ENCODE data around the gene ACAD8. TPM values are rescaled to one million over a fixed set of nuclear protein-coding genes. Genes with fewer than 3 reads are reported as not detected.

Gene ACAD8
- total and polyA plus RNA-seq, 10 of the 15 experiments (the other 5 are each of a cell fraction or from before 2014, with no cell fraction given) = 9.9 to 34.8 (median 22.2) TPM

- H3K9me3 ChIP-seq (replicated peaks; ENCODE audit: control insufficient read depth, insufficient read depth, low read length) = no peaks in the 10 kb centered on the region; the same call in 2 of the 3 replicates
- H3K4me1 ChIP-seq (ENCODE audit: control insufficient read depth, insufficient read depth, low read length) = no peaks in the 10 kb centered on the region
- ChIA-PET SMC1A (ENCODE audit: uncharacterized antibody, unreplicated experiment) (no interaction called here), CTCF (no interaction called here), POLR2A (no interaction called here), RAD21 (ENCODE audit: unreplicated experiment) (no interaction called here)
- H4K20me1 ChIP-seq (ENCODE audit: control insufficient read depth, insufficient read depth) = no peaks in the 10 kb centered on the region
- intact Hi-C loops (cut with micrococcal nuclease; ENCODE audit: unreplicated experiment) (no loop called here), in situ Hi-C loops (cut with MboI) (no loop called here)
- H3K27ac ChIP-seq (ENCODE audit: control insufficient read depth, insufficient read depth) = no peak overlapping the region
- no peak overlapping the region for H3K4me2 ChIP-seq (ENCODE audit: control insufficient read depth, insufficient read depth)
- no peak for FAIRE-seq
- DNase-seq (ENCODE audit: low read depth, low spot score) = no peak
- no peak for ATAC-seq
- 50% methylated on average over 9 of the region's 9 CpGs for WGBS (ENCODE audit: insufficient coverage, insufficient replicate concordance, low lambda C conversion rate, missing lambda C conversion rate)
- TF ChIP-seq YY1 (IDR thresholded peaks at IDR 0.05; ENCODE audit: low read depth, low read length) (no peak), IRF4 (IDR thresholded peaks at IDR 0.05; ENCODE audit: low read depth, low read length) (no peak)
- no peaks in the 10 kb centered on the region for H3K27me3 ChIP-seq (replicated peaks in 1 of 2; ENCODE audit: control insufficient read depth in 2 of 2, insufficient read depth in 2 of 2, low read length in 1 of 2)
- H3K79me2 ChIP-seq (ENCODE audit: control insufficient read depth, insufficient read depth, low read length) = no peaks in the 10 kb centered on the region
- BruUV-seq (replicated peaks) = no TSS peak
- no peak overlapping the region for H3K4me3 ChIP-seq
- no peak overlapping the region for H2AFZ ChIP-seq (ENCODE audit: control insufficient read depth, low read depth, low read length)
- H3K9ac ChIP-seq (ENCODE audit: control insufficient read depth, insufficient read depth, low read length) = no peak overlapping the region
- no peaks in the 10 kb centered on the region for H3K36me3 ChIP-seq (ENCODE audit: control insufficient read depth in 2 of 2, insufficient read depth in 2 of 2, low read length in 1 of 2)
Observed at GRCh38 chr11:134313821-134314607, 60.6 kb downstream of the ACAD8 start.

Other genes starting within 250 kb of the ACAD8 start
- gene JAM3, start 184.5 kb upstream of the ACAD8 start, total RNA-seq (2014; rRNA removed) = 0.11 and 0.28 TPM in 2 replicates
- gene JAM3, start 184.5 kb upstream of the ACAD8 start, total RNA-seq (2014; rRNA removed; fragmentation: Illumina TruSeq; extraction: Trizol) = 0.04 TPM in 1 of 2 replicates, not detected in the other
- 0.21 TPM in 1 of 2 replicates, not detected in the other for gene JAM3, start 184.5 kb upstream of the ACAD8 start, total RNA-seq (2021)
- gene JAM3, start 184.5 kb upstream of the ACAD8 start, polyA plus RNA-seq (2011; rRNA removed) = 0.23 and 0.27 TPM in 2 replicates
- gene JAM3, start 184.5 kb upstream of the ACAD8 start, polyA plus RNA-seq (2014; fragmentation: Illumina TruSeq; extraction: Trizol) = 0.16 and 2.0 TPM in 2 replicates
- gene JAM3, start 184.5 kb upstream of the ACAD8 start, polyA plus RNA-seq (2014; fragmentation: Nextera tagmentation; extraction: Ambion mirVana) = under 1 TPM; 0.53 to 0.82 TPM
- gene JAM3, start 184.5 kb upstream of the ACAD8 start, polyA plus RNA-seq (2014; rRNA removed) = 0.16 and 0.32 TPM in 2 replicates
- 1 to 10 TPM in 1 of 2 experiments, under 1 TPM in 1; 0.68 to 1.1 TPM for gene JAM3, start 184.5 kb upstream of the ACAD8 start, polyA plus RNA-seq (2016; fragmentation: Nextera tagmentation; extraction: Ambion mirVana)
- gene NCAPD3, start 29.6 kb upstream of the ACAD8 start, total RNA-seq (2014; rRNA removed) = 38.2 and 44.6 TPM in 2 replicates
- gene NCAPD3, start 29.6 kb upstream of the ACAD8 start, total RNA-seq (2014; rRNA removed; fragmentation: Illumina TruSeq; extraction: Trizol) = 45.9 and 47.1 TPM in 2 replicates
- 54.6 and 56.6 TPM in 2 replicates for gene NCAPD3, start 29.6 kb upstream of the ACAD8 start, total RNA-seq (2021)
- 49.3 and 58.2 TPM in 2 replicates for gene NCAPD3, start 29.6 kb upstream of the ACAD8 start, polyA plus RNA-seq (2011; rRNA removed)
- gene NCAPD3, start 29.6 kb upstream of the ACAD8 start, polyA plus RNA-seq (2014; fragmentation: Illumina TruSeq; extraction: Trizol) = 47.9 and 52.5 TPM in 2 replicates
- gene NCAPD3, start 29.6 kb upstream of the ACAD8 start, polyA plus RNA-seq (2014; fragmentation: Nextera tagmentation; extraction: Ambion mirVana) = 10 to 100 TPM; 14.9 to 17.5 TPM
- gene NCAPD3, start 29.6 kb upstream of the ACAD8 start, polyA plus RNA-seq (2014; rRNA removed) = 45.2 and 51.8 TPM in 2 replicates
- 10 to 100 TPM; 48.4 to 51.0 TPM for gene NCAPD3, start 29.6 kb upstream of the ACAD8 start, polyA plus RNA-seq (2016; fragmentation: Nextera tagmentation; extraction: Ambion mirVana)
- gene VPS26B, start 28.9 kb upstream of the ACAD8 start, total RNA-seq (2014; rRNA removed) = 13.6 and 15.9 TPM in 2 replicates
- 10.0 and 10.1 TPM in 2 replicates for gene VPS26B, start 28.9 kb upstream of the ACAD8 start, total RNA-seq (2014; rRNA removed; fragmentation: Illumina TruSeq; extraction: Trizol)
- 16.6 and 20.6 TPM in 2 replicates for gene VPS26B, start 28.9 kb upstream of the ACAD8 start, total RNA-seq (2021)
- 25.1 and 26.9 TPM in 2 replicates for gene VPS26B, start 28.9 kb upstream of the ACAD8 start, polyA plus RNA-seq (2011; rRNA removed)
- gene VPS26B, start 28.9 kb upstream of the ACAD8 start, polyA plus RNA-seq (2014; fragmentation: Illumina TruSeq; extraction: Trizol) = 15.7 and 16.4 TPM in 2 replicates
- 1 to 10 TPM; 1.6 to 2.7 TPM for gene VPS26B, start 28.9 kb upstream of the ACAD8 start, polyA plus RNA-seq (2014; fragmentation: Nextera tagmentation; extraction: Ambion mirVana)
- gene VPS26B, start 28.9 kb upstream of the ACAD8 start, polyA plus RNA-seq (2014; rRNA removed) = 13.0 and 16.1 TPM in 2 replicates
- 10 to 100 TPM in 1 of 2 experiments, 1 to 10 TPM in 1; 3.1 to 14.9 TPM for gene VPS26B, start 28.9 kb upstream of the ACAD8 start, polyA plus RNA-seq (2016; fragmentation: Nextera tagmentation; extraction: Ambion mirVana)
- 64.9 and 70.7 TPM in 2 replicates for gene THYN1, start 216 bp upstream of the ACAD8 start, total RNA-seq (2014; rRNA removed)
- gene THYN1, start 216 bp upstream of the ACAD8 start, total RNA-seq (2014; rRNA removed; fragmentation: Illumina TruSeq; extraction: Trizol) = 86.9 and 92.4 TPM in 2 replicates
- gene THYN1, start 216 bp upstream of the ACAD8 start, total RNA-seq (2021) = 45.7 and 45.9 TPM in 2 replicates
- 70.9 and 73.8 TPM in 2 replicates for gene THYN1, start 216 bp upstream of the ACAD8 start, polyA plus RNA-seq (2011; rRNA removed)
- gene THYN1, start 216 bp upstream of the ACAD8 start, polyA plus RNA-seq (2014; fragmentation: Illumina TruSeq; extraction: Trizol) = 100 and 112 TPM in 2 replicates
- gene THYN1, start 216 bp upstream of the ACAD8 start, polyA plus RNA-seq (2014; fragmentation: Nextera tagmentation; extraction: Ambion mirVana) = 100 to 1,000 TPM; 212 to 221 TPM
- 61.2 and 67.0 TPM in 2 replicates for gene THYN1, start 216 bp upstream of the ACAD8 start, polyA plus RNA-seq (2014; rRNA removed)
- 100 to 1,000 TPM; 127 to 132 TPM for gene THYN1, start 216 bp upstream of the ACAD8 start, polyA plus RNA-seq (2016; fragmentation: Nextera tagmentation; extraction: Ambion mirVana)
- gene GLB1L3, start 22.8 kb downstream of the ACAD8 start, total RNA-seq (2014; rRNA removed) = 0.90 and 1.3 TPM in 2 replicates
- 0.94 and 1.1 TPM in 2 replicates for gene GLB1L3, start 22.8 kb downstream of the ACAD8 start, total RNA-seq (2014; rRNA removed; fragmentation: Illumina TruSeq; extraction: Trizol)
- 1.3 and 1.9 TPM in 2 replicates for gene GLB1L3, start 22.8 kb downstream of the ACAD8 start, total RNA-seq (2021)
- gene GLB1L3, start 22.8 kb downstream of the ACAD8 start, polyA plus RNA-seq (2011; rRNA removed) = not detected in 2 replicates
- gene GLB1L3, start 22.8 kb downstream of the ACAD8 start, polyA plus RNA-seq (2014; fragmentation: Illumina TruSeq; extraction: Trizol) = 0.90 and 1.9 TPM in 2 replicates
- gene GLB1L3, start 22.8 kb downstream of the ACAD8 start, polyA plus RNA-seq (2014; fragmentation: Nextera tagmentation; extraction: Ambion mirVana) = under 1 TPM; 0.53 to 0.63 TPM
- 1.9 and 2.0 TPM in 2 replicates for gene GLB1L3, start 22.8 kb downstream of the ACAD8 start, polyA plus RNA-seq (2014; rRNA removed)
- 1 to 10 TPM; 2.5 to 2.9 TPM for gene GLB1L3, start 22.8 kb downstream of the ACAD8 start, polyA plus RNA-seq (2016; fragmentation: Nextera tagmentation; extraction: Ambion mirVana)
- gene GLB1L2, start 78.4 kb downstream of the ACAD8 start, total RNA-seq (2014; rRNA removed) = 0.68 and 0.98 TPM in 2 replicates
- 0.37 and 0.40 TPM in 2 replicates for gene GLB1L2, start 78.4 kb downstream of the ACAD8 start, total RNA-seq (2014; rRNA removed; fragmentation: Illumina TruSeq; extraction: Trizol)
- gene GLB1L2, start 78.4 kb downstream of the ACAD8 start, total RNA-seq (2021) = 0.37 and 0.85 TPM in 2 replicates
- 0.03 and 0.04 TPM in 2 replicates for gene GLB1L2, start 78.4 kb downstream of the ACAD8 start, polyA plus RNA-seq (2011; rRNA removed)
- gene GLB1L2, start 78.4 kb downstream of the ACAD8 start, polyA plus RNA-seq (2014; fragmentation: Illumina TruSeq; extraction: Trizol) = 0.60 and 0.66 TPM in 2 replicates
- gene GLB1L2, start 78.4 kb downstream of the ACAD8 start, polyA plus RNA-seq (2014; fragmentation: Nextera tagmentation; extraction: Ambion mirVana) = under 1 TPM; 0.06 to 0.11 TPM
- gene GLB1L2, start 78.4 kb downstream of the ACAD8 start, polyA plus RNA-seq (2014; rRNA removed) = 0.67 and 0.73 TPM in 2 replicates
- gene GLB1L2, start 78.4 kb downstream of the ACAD8 start, polyA plus RNA-seq (2016; fragmentation: Nextera tagmentation; extraction: Ambion mirVana) = under 1 TPM; 0.26 to 0.58 TPM
- gene B3GAT1, start 158.7 kb downstream of the ACAD8 start, total RNA-seq (2014; rRNA removed) = not detected in 2 replicates
- gene B3GAT1, start 158.7 kb downstream of the ACAD8 start, total RNA-seq (2014; rRNA removed; fragmentation: Illumina TruSeq; extraction: Trizol) = not detected in 2 replicates
- 0.05 TPM in 1 of 2 replicates, not detected in the other for gene B3GAT1, start 158.7 kb downstream of the ACAD8 start, total RNA-seq (2021)
- gene B3GAT1, start 158.7 kb downstream of the ACAD8 start, polyA plus RNA-seq (2011; rRNA removed) = not detected in 2 replicates
- gene B3GAT1, start 158.7 kb downstream of the ACAD8 start, polyA plus RNA-seq (2014; fragmentation: Illumina TruSeq; extraction: Trizol) = not detected in 2 replicates
- gene B3GAT1, start 158.7 kb downstream of the ACAD8 start, polyA plus RNA-seq (2014; fragmentation: Nextera tagmentation; extraction: Ambion mirVana) = not detected
- gene B3GAT1, start 158.7 kb downstream of the ACAD8 start, polyA plus RNA-seq (2014; rRNA removed) = not detected in 2 replicates
- gene B3GAT1, start 158.7 kb downstream of the ACAD8 start, polyA plus RNA-seq (2016; fragmentation: Nextera tagmentation; extraction: Ambion mirVana) = not detected

All from GM12878 (cell line).